Gastrocnemius medialis (tissue), 4 donors: Measurements from ENCODE around the gene NTPCR. TPM values are rescaled to one million over a fixed set of nuclear protein-coding genes. Genes with fewer than 3 reads are reported as not detected.

Experiments
- ATAC-seq, 2 donors: fragments of 150-250 bp; one replicate each; pipeline ENCODE4 v1.9.1; 2016
- DNase-seq, 2 donors: peaks; one replicate each; pipeline ENCODE4 v3.0.0-alpha.2; 2019
- H3K27ac ChIP-seq, 4 donors: fragments of 200-600 bp; sonication (generic); 1 replicate in 1 of 4; 2 replicates in 3 of 4; pipeline ENCODE4 v1.5.1; 2016 to 2018; ENCODE audit warnings: mild to moderate bottlenecking in 2 of 4, moderate library complexity in 1 of 4
- H3K27me3 ChIP-seq, 3 donors: fragments of 200-600 bp; sonication (generic) in 2 of 3; 1 replicate in 1 of 3; 2 replicates in 2 of 3; pipeline versions ENCODE4 v1.5.1 to v1.6.0; 2016 to 2019; ENCODE audit warnings: mild to moderate bottlenecking in 1 of 3, moderate library complexity in 1 of 3
- H3K36me3 ChIP-seq, 2 donors: fragments of 200-600 bp; sonication (generic) in 1 of 2; one replicate each; pipeline ENCODE4 v1.5.1; 2017 to 2018
- H3K4me1 ChIP-seq, 2 donors: fragments of 200-600 bp; sonication (generic) in 1 of 2; one replicate each; pipeline ENCODE4 v1.5.1; 2016 to 2017; ENCODE audit warnings: mild to moderate bottlenecking in 2 of 2
- H3K4me3 ChIP-seq, 4 donors: fragments of 200-600 bp; sonication (generic) in 3 of 4; 1 replicate in 1 of 4; 2 replicates in 3 of 4; pipeline ENCODE4 v1.5.1; 2016 to 2019; ENCODE audit warnings: mild to moderate bottlenecking in 2 of 4
- H3K9me3 ChIP-seq, 3 donors: fragments of 200-600 bp; sonication (generic) in 2 of 3; 1 replicate in 1 of 3; 2 replicates in 2 of 3; pipeline ENCODE4 v1.5.1; 2016 to 2019
- POLR2A ChIP-seq, 2 donors: fragments of 450-650 bp; IDR thresholded peaks; one replicate each; pipeline ENCODE4 v1.6.1; 2017; ENCODE audit warnings: antibody characterized with exemption in 2 of 2, mild to moderate bottlenecking in 2 of 2, moderate library complexity in 2 of 2
- in situ Hi-C, 4 donors: fragments of 200-750 bp; cut with MboI; loops; one replicate each; pipeline versions ENCODE4 v1.15.0 to v1.8.0; 2017; ENCODE audit warnings: low sequenced_read_pairs in 4 of 4
- intact Hi-C: fragments of 100-400 bp; cut with DNase I; formaldehyde crosslinking; loops from one replicate; pipeline ENCODE4 v1.15.1; 2023; ENCODE audit warnings: low total_unique reads
- total RNA-seq, 4 donors: library from RNA; depleted of rRNA; stranded (reverse); fragments of >200 nt; gene quantifications; one replicate each; pipeline versions ENCODE4 v1.1.0 to v1.2.3, GENCODE V29; 2016
- TF ChIP-seq, protein P1 (sequence below), 5 experiments: fragments of 450-650 bp in 3 of 5; fragments of 200-600 bp in 2 of 5; sonication (generic) in 2 of 5; IDR thresholded peaks in 4 of 5; conservative IDR thresholded peaks in 1 of 5; 1 replicate in 4 of 5; 2 replicates in 1 of 5; pipeline ENCODE4 v1.5.1; 2016 to 2019; ENCODE audit warnings: antibody characterized with exemption in 5 of 5, mild to moderate bottlenecking in 3 of 5, moderate library complexity in 3 of 5

NTPCR gene, protein sequence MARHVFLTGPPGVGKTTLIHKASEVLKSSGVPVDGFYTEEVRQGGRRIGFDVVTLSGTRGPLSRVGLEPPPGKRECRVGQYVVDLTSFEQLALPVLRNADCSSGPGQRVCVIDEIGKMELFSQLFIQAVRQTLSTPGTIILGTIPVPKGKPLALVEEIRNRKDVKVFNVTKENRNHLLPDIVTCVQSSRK
- total RNA-seq, result 10 to 100 TPM; 20.5 to 33.7 (median 24.2) TPM

- peak within 1 kb of the TSS; percentile 77 to 94 (median 88) for H3K4me3 ChIP-seq
- in situ Hi-C loops, result loop anchor here in 2 of 4 donors (25.0 kb wide), 1 partner anchor 313 kb away; the partner anchor contains the start of gene SIPA1L2 (in 2 of the 2)
- peak; percentile 88 to 90 for DNase-seq
Observed at GRCh38 chr1:232950197-232951176, at the start of gene NTPCR. Gene NTPCR (plus strand): TSS chr1:232950611. CDS start chr1:232950711, 100 bp downstream.

GRCh38 chr1:232900818-232901217 is 49.6 kb upstream of the NTPCR start:
- Histone ChIP-seq H3K27ac (peak overlapping the region in 3 of 4 donors; percentile 24 to 57 (median 48)), H3K36me3 (no peaks in the 10 kb centered on the region), H3K4me3 (no peak overlapping the region), H3K9me3 (no peaks in the 10 kb centered on the region), H3K27me3 (no peaks in the 10 kb centered on the region), H3K4me1 (peaks cover 14 to 27% of the 10 kb centered on the region in 2 donors)
- DNase-seq, result peak in 1 of 2 donors; percentile 26
- TF ChIP-seq, protein P1, sequence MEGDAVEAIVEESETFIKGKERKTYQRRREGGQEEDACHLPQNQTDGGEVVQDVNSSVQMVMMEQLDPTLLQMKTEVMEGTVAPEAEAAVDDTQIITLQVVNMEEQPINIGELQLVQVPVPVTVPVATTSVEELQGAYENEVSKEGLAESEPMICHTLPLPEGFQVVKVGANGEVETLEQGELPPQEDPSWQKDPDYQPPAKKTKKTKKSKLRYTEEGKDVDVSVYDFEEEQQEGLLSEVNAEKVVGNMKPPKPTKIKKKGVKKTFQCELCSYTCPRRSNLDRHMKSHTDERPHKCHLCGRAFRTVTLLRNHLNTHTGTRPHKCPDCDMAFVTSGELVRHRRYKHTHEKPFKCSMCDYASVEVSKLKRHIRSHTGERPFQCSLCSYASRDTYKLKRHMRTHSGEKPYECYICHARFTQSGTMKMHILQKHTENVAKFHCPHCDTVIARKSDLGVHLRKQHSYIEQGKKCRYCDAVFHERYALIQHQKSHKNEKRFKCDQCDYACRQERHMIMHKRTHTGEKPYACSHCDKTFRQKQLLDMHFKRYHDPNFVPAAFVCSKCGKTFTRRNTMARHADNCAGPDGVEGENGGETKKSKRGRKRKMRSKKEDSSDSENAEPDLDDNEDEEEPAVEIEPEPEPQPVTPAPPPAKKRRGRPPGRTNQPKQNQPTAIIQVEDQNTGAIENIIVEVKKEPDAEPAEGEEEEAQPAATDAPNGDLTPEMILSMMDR (IDR thresholded peaks at IDR 0.05 in 4 of 5, conservative IDR thresholded peaks at IDR 0.05 in 1 of 5), result no peak
- TF ChIP-seq POLR2A (IDR thresholded peaks at IDR 0.05), result no peak
- in situ Hi-C loops, result no loop called here
- ATAC-seq, result peak in 1 of 2 donors; percentile 61
- intact Hi-C loops, result no loop called here

More at GRCh38 chr1:232950197-232951176, at the start of gene NTPCR:
- peak within 1 kb of the TSS; percentile 88 to 96 (median 92) for H3K27ac ChIP-seq
- intact Hi-C loops, result loop anchor here (2.0 to 5.0 kb wide), 3 partner anchors 14 to 318 kb away; partner anchors contain the start of genes MAP10 and SIPA1L2
- no peaks in the 10 kb centered on the region for H3K27me3 ChIP-seq
- no peaks in the 10 kb centered on the region for H3K36me3 ChIP-seq
- TF ChIP-seq POLR2A (IDR thresholded peaks at IDR 0.05), result peak; percentile 37 to 40
- TF ChIP-seq, protein P1 (IDR thresholded peaks at IDR 0.05 in 4 of 5, conservative IDR thresholded peaks at IDR 0.05 in 1 of 5), result peak in 3 of 5 experiments; percentile 6 to 39 (median 16)
- H3K9me3 ChIP-seq, result no peaks in the 10 kb centered on the region
- H3K4me1 ChIP-seq, result peaks cover 19 to 27% of the 10 kb centered on the region in 2 donors
- peak; percentile 92 to 95 for ATAC-seq

DNA sequence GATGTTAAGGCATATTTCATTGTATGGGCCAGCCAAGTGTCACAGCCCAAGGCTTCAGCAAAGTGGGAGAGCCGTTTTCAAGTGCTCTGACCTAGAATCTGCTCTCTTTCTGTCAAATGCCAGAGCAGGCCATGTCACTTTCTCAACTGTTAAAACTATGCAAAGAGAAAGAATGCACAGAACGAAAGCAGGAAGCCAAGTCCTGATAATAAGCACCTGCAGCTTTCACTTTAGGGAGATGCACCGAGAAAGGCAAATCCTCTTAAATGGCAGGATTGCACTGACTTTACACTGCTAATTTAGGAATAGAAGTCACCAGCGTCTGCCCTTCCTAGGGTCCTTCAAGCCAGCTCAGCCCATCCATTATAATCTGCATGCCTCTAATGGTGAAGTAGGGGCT is 49.2 kb upstream of the NTPCR start:
- no peak overlapping the region for H3K4me3 ChIP-seq
- H3K27me3 ChIP-seq, result no peaks in the 10 kb centered on the region
- DNase-seq (no peak), ATAC-seq (no peak)
- H3K27ac ChIP-seq, result peak overlapping the region in 3 of 4 donors; percentile 24 to 57 (median 48)
- H3K36me3 ChIP-seq, result no peaks in the 10 kb centered on the region
- intact Hi-C loops (no loop called here), in situ Hi-C loops (no loop called here)
- no peaks in the 10 kb centered on the region for H3K9me3 ChIP-seq
- peaks cover 14 to 27% of the 10 kb centered on the region in 2 donors for H3K4me1 ChIP-seq
- no peak for TF ChIP-seq POLR2A (IDR thresholded peaks at IDR 0.05)
- TF ChIP-seq, protein P1 (IDR thresholded peaks at IDR 0.05 in 4 of 5, conservative IDR thresholded peaks at IDR 0.05 in 1 of 5), result no peak

DNA sequence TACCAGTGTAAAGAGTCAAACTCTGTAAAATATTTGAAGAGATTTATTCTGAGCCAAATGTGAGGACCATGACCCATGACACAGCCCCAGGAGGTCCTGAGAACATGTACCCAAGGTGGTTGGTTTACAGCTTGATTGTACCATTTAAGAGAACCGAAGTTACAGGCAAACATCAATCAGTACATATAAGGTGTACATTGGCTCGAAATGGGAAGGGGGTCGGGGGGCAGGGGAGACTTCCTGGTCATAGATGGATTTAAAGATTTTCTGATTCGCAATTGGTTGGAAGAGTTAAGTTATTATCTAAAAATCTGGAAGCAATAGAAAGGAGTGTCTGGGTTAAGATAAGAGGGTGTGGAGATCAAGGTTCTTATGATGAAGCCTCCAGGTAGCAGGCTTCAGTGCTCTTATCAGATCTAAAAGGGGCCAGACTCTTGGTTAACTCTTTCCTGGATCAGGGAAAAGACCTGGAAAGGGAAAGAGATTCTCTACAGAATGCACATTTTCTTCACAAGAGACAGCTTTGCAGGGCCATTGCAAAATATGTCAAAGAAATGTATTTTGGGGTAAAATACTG is 47.5 kb upstream of the NTPCR start:
- no peak for DNase-seq
- no peak overlapping the region for H3K27ac ChIP-seq
- H3K4me1 ChIP-seq, result peaks cover 14 to 27% of the 10 kb centered on the region in 2 donors
- no peaks in the 10 kb centered on the region for H3K27me3 ChIP-seq
- intact Hi-C loops (no loop called here), in situ Hi-C loops (no loop called here)
- H3K9me3 ChIP-seq, result no peaks in the 10 kb centered on the region
- H3K4me3 ChIP-seq, result no peak overlapping the region
- TF ChIP-seq POLR2A (IDR thresholded peaks at IDR 0.05), result no peak
- TF ChIP-seq, protein P1 (IDR thresholded peaks at IDR 0.05 in 4 of 5, conservative IDR thresholded peaks at IDR 0.05 in 1 of 5), result no peak
- no peaks in the 10 kb centered on the region for H3K36me3 ChIP-seq
- ATAC-seq, result no peak
